ENCODE results near the gene TP53INP2. TPM values are rescaled to one million over a fixed set of nuclear protein-coding genes. Genes with fewer than 3 reads are reported as not detected.

TP53INP2 gene
- total and polyA plus RNA-seq, 2 of the 13 experiments (the other 11 are each of a cell fraction or from before 2014, with no cell fraction given), result 5.2 to 18.8 TPM

DNA sequence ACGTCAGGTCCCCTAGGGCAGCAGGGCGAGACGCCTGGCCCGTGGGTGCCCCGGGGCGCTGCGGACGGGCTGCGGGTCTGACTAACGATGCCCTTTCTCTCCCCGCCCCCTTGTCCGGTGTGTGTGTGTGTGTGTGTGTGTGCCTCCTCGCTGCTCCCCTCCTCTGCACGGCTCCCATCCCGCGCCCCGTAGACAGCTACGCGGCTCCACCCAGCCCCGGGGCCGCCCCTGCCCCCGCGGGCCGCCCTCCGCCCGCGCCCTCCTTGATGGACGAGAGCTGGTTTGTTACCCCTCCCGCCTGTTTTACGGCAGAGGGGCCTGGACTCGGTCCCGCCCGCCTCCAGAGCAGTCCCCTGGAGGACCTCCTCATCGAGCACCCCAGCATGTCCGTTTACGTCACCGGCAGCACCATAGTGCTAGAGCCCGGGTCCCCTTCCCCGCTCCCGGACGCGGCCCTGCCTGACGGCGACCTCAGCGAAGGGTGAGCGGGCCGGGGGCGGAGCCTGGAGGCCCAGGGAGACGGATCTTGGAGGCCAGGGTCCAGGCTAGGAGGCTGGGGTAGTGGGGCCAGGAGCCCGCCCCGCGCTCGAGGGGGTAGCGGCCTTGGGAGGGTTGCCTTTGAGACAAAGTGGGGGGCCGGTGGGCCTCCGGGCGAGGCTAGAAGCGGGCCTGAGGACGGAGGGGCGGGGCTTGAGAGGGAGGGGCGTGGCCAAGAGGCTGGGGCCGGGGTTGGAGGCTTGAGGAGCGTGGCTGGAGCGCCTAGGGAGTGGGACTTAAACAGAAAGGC lies 5.1 kb downstream of the TP53INP2 start (continued):
- TF ChIP-seq MEIS1 (CRISPR knock-in tag; IDR thresholded peaks at IDR 0.05; ENCODE audit: borderline replicate concordance), result peak; percentile 23; the same call in 1 of the 2 replicates

GRCh38 chr20:34709831-34710567 lies 5.9 kb downstream of the TP53INP2 start:
- H3K9ac ChIP-seq (ENCODE audit: insufficient read depth, low read depth, low read length), result no peak overlapping the region
- ChIA-PET POLR2A (interaction anchor here (1.2 kb wide), 1 partner anchor 88 kb away, joined by 3 read pairs; no protein-coding TSS in a partner anchor), CTCF (ENCODE audit: low intra/inter-chr PET ratio, low total read pairs) (no interaction called here)
- FAIRE-seq (no peak), ATAC-seq (no peak), DNase-seq (ENCODE audit: low spot score) (no peak)
- no TSS peak for BruUV-seq (replicated peaks)
- H3K36me3 ChIP-seq (replicated peaks in 1 of 2; ENCODE audit: control insufficient read depth in 1 of 2, insufficient read depth in 2 of 2, low read length in 2 of 2), result peaks cover 2 to 6% of the 10 kb centered on the region in 2 experiments; a peak in 4 of 5 replicates
- H3K4me1 ChIP-seq (ENCODE audit: insufficient read depth, low read length), result peaks cover 79% of the 10 kb centered on the region
- H3K4me2 ChIP-seq (ENCODE audit: low read depth, low read length), result no peak overlapping the region
- in situ Hi-C loops (cut with HindIII; ENCODE audit: extremely low pct_ligation_motif_present, low pct_unique_long_range_greater_than_20kb) (loop anchor here (5.0 to 10.0 kb wide), 2 partner anchors 173 to 405 kb away; partner anchors contain the start of gene AHCY), intact Hi-C loops (cut with micrococcal nuclease; ENCODE audit: unreplicated experiment) (loop anchor here (5.0 to 10.0 kb wide), 3 partner anchors 55 to 173 kb away; no protein-coding TSS in a partner anchor)
- H3K27ac ChIP-seq (ENCODE audit: extremely low read length, insufficient read depth, low read length), result no peak overlapping the region
- H3K4me3 ChIP-seq (replicated peaks in 1 of 3; ENCODE audit: insufficient read depth in 1 of 3, low read depth in 2 of 3, low read length in 3 of 3), result no peak overlapping the region
- no peak overlapping the region for H2AFZ ChIP-seq (ENCODE audit: low read length)
- WGBS (ENCODE audit: low lambda C conversion rate), result 94% methylated on average over 61 of the region's 61 CpGs
- TF ChIP-seq MED8 (CRISPR knock-in tag; IDR thresholded peaks at IDR 0.05; ENCODE audit: insufficient replicate concordance) (no peak), ZBTB20 (CRISPR knock-in tag; IDR thresholded peaks at IDR 0.05; ENCODE audit: borderline replicate concordance, low read depth) (no peak), ZNF333 (CRISPR knock-in tag; IDR thresholded peaks at IDR 0.05; ENCODE audit: borderline replicate concordance) (no peak), SATB2 (CRISPR knock-in tag; IDR thresholded peaks at IDR 0.05) (no peak), IRF2 (CRISPR knock-in tag; IDR thresholded peaks at IDR 0.05) (no peak), SP5 (CRISPR knock-in tag; IDR thresholded peaks at IDR 0.05; ENCODE audit: borderline replicate concordance, low read depth) (no peak), POLR2A (IDR thresholded peaks at IDR 0.05; ENCODE audit: insufficient read depth in 1 of 2, low read depth in 2 of 2, low read length in 2 of 2) (0 out of 4 replicates have a peak, but pooled peaks of 1 of the 2 experiments have one; percentile 6), ZNF737 (CRISPR knock-in tag; IDR thresholded peaks at IDR 0.05; ENCODE audit: borderline replicate concordance) (0 out of 2 replicates have a peak, but pooled peaks have one; percentile 62), HNRNPL (IDR thresholded peaks at IDR 0.05; ENCODE audit: low read depth, low read length) (0 out of 2 replicates have a peak, but pooled peaks have one; percentile 38), THAP9 (CRISPR knock-in tag; IDR thresholded peaks at IDR 0.05; ENCODE audit: borderline replicate concordance) (no peak)
- TF ChIP-seq, protein P1, sequence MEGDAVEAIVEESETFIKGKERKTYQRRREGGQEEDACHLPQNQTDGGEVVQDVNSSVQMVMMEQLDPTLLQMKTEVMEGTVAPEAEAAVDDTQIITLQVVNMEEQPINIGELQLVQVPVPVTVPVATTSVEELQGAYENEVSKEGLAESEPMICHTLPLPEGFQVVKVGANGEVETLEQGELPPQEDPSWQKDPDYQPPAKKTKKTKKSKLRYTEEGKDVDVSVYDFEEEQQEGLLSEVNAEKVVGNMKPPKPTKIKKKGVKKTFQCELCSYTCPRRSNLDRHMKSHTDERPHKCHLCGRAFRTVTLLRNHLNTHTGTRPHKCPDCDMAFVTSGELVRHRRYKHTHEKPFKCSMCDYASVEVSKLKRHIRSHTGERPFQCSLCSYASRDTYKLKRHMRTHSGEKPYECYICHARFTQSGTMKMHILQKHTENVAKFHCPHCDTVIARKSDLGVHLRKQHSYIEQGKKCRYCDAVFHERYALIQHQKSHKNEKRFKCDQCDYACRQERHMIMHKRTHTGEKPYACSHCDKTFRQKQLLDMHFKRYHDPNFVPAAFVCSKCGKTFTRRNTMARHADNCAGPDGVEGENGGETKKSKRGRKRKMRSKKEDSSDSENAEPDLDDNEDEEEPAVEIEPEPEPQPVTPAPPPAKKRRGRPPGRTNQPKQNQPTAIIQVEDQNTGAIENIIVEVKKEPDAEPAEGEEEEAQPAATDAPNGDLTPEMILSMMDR (CRISPR knock-in tag; IDR thresholded peaks at IDR 0.05), result peak; percentile 31
- TF ChIP-seq, protein P2, sequence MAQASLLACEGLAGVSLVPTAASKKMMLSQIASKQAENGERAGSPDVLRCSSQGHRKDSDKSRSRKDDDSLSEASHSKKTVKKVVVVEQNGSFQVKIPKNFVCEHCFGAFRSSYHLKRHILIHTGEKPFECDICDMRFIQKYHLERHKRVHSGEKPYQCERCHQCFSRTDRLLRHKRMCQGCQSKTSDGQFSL (CRISPR knock-in tag; IDR thresholded peaks at IDR 0.05), result peak; percentile 99
- TF ChIP-seq, protein P3, sequence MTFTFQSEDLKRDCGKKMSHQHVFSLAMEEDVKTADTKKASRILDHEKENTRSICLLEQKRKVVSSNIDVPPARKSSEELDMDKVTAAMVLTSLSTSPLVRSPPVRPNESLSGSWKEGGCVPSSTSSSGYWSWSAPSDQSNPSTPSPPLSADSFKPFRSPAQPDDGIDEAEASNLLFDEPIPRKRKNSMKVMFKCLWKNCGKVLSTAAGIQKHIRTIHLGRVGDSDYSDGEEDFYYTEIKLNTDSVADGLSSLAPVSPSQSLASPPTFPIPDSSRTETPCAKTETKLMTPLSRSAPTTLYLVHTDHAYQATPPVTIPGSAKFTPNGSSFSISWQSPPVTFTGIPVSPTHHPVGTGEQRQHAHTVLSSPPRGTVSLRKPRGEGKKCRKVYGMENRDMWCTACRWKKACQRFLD (CRISPR knock-in tag; IDR thresholded peaks at IDR 0.05; ENCODE audit: borderline replicate concordance), result no peak
- H3K27me3 ChIP-seq (ENCODE audit: control insufficient read depth in 1 of 2, insufficient read depth in 2 of 2, low read length in 2 of 2), result no peaks in the 10 kb centered on the region; a peak in 1 of 5 replicates
- H3K79me2 ChIP-seq (ENCODE audit: insufficient read depth, low read length), result peaks cover 11% of the 10 kb centered on the region
- no peaks in the 10 kb centered on the region for H3K9me3 ChIP-seq (ENCODE audit: low read length)
- no peaks in the 10 kb centered on the region for H4K20me1 ChIP-seq (ENCODE audit: insufficient read depth, low read length)
